ENCODE data around the gene MEN1.

DNA sequence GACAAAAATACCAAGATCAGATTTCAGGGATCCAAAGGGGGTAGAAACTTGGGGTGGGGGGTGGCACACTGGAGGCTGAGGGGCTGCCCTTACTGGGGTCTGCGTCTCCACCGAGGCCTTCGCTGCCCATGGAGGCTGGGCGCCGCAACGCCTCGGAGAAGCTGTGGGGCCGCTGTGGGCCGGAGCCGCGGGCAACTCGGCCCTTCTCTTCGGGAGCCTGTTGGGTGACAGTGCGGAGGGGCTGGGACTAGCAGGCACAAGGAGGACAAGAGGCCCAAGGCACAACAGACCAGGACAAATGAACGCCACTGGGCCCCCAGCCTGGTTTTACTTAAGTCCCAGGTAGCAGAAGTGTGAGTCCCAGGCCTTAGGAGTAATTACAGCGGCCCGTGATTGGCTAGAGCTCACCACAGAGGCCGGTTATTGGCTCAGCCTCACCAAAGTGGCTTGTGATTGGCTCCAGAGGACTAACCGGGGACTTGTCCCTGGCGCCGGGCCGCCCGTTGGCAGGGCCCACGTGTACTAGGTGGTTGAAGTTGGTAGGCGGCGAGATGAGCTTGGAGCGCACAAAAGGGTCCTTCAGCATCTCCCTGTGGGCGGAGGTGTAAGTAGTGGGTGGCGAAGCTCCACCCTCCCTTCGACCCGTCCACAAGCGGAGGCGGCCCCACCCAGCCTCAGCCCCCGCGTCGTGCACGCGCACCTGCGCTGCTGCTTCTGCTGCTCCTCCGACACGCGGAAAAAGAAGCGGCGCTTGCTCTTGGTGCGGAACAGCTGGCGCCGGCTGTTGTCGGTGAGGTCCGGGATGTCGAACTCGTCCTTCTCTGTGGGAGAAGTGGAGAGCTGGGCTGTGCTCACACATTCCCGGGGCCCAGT lies 16.5 kb upstream of the MEN1 start:
- TF ChIP-seq, protein P1, sequence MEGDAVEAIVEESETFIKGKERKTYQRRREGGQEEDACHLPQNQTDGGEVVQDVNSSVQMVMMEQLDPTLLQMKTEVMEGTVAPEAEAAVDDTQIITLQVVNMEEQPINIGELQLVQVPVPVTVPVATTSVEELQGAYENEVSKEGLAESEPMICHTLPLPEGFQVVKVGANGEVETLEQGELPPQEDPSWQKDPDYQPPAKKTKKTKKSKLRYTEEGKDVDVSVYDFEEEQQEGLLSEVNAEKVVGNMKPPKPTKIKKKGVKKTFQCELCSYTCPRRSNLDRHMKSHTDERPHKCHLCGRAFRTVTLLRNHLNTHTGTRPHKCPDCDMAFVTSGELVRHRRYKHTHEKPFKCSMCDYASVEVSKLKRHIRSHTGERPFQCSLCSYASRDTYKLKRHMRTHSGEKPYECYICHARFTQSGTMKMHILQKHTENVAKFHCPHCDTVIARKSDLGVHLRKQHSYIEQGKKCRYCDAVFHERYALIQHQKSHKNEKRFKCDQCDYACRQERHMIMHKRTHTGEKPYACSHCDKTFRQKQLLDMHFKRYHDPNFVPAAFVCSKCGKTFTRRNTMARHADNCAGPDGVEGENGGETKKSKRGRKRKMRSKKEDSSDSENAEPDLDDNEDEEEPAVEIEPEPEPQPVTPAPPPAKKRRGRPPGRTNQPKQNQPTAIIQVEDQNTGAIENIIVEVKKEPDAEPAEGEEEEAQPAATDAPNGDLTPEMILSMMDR (IDR thresholded peaks at IDR 0.05), result no peak
- no peak for TF ChIP-seq POLR2AphosphoS5 (IDR thresholded peaks at IDR 0.05)
- no peak for TF ChIP-seq POLR2A (IDR thresholded peaks at IDR 0.05)
- no peak for TF ChIP-seq EP300 (IDR thresholded peaks at IDR 0.05)

Data from upper lobe of left lung (tissue), 4 donors.